Measurements from ENCODE around the gene SPINK4.

GRCh38 chr9:33202018-33202417 lies 37.9 kb upstream of the SPINK4 start:
- TF ChIP-seq GATA2 (IDR thresholded peaks at IDR 0.05; ENCODE audit: low read depth, low read length) (no peak), GATA3 (IDR thresholded peaks at IDR 0.05; ENCODE audit: low read depth, low read length) (no peak)
